Thyroid gland (tissue), 4 donors: ENCODE results near the gene PACS2.

Experiments used
- CTCF ChIP-seq, 6 experiments: fragments of 200-600 bp in 3 of 6; fragments of 450-650 bp in 3 of 6; sonication (generic) in 3 of 6; IDR thresholded peaks; one replicate each; pipeline ENCODE4 v1.5.1; 2016 to 2019; ENCODE audit warnings: antibody characterized with exemption in 6 of 6, mild to moderate bottlenecking in 2 of 6, inconsistent platforms in 1 of 6, moderate library complexity in 1 of 6
- POLR2A ChIP-seq, 2 donors: fragments of 450-650 bp; IDR thresholded peaks; one replicate each; pipeline ENCODE4 v1.6.1; 2017; ENCODE audit warnings: antibody characterized with exemption in 2 of 2, mild to moderate bottlenecking in 2 of 2, moderate library complexity in 1 of 2

DNA sequence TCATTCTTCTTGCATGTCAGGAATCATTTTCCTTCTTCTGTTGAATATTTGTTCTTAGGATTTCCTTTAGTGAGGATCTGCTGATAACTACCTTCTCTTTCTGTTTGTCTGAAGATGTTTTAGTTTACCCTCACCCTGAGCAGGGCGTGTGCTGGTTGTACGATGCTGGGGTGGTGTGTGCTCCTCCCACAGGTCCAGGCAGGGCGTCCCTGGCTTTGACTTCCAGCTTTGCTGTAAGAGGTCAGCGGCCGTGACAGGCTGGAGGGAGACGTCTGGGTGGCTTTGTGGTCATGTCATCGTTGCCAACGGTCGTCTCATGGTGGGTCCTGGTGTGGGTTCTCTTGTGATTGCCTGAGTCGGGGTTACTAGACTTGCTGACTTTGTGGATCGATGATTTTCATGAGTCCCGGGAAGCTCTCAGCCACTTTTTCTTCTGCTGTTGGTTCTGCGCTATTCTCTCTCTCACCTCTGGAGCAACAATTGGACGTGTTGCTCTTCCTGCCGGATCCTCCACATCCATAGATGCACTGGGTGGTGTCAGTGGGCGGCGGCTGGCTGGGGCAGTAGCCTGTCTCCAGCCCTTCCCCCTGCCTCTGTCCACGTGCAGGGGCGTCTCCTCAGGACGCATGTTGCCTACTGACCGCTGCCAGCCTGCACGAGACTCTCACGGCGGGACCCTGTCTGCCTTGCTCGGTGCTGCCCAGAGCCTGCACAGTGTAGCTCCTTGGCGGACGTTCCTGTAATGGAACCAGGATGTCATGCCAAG is 8.4 kb downstream of the PACS2 start:
- no peak for TF ChIP-seq CTCF (IDR thresholded peaks at IDR 0.05)
- TF ChIP-seq POLR2A (IDR thresholded peaks at IDR 0.05) = no peak
